DND-41 (cell line): ENCODE data around the gene RAPGEF1.

Source experiments
- ATAC-seq: fragments of 200-7000 bp; cut with Tn5 transposase; 3 replicates; pipeline ENCODE4 v1.9.1; 2021; ENCODE audit warnings: low read depth; ENCODE audit not compliant: insufficient read depth
- DNase-seq: peaks from one replicate; pipeline ENCODE4 v3.0.0-alpha.2; 2020
- H2AFZ ChIP-seq: 2 replicates; pipeline ENCODE4 v1.6.0; 2012; ENCODE audit warnings: low read depth, low read length
- H3K27ac ChIP-seq: 2 replicates; pipeline ENCODE4 v1.5.1; 2012; ENCODE audit warnings: low read length, inconsistent platforms
- H3K27me3 ChIP-seq: fragments of 200-600 bp; sonication (generic); 2 replicates; pipeline ENCODE4 v1.6.0; 2012; ENCODE audit warnings: low read length, mild to moderate bottlenecking, inconsistent platforms; ENCODE audit not compliant: insufficient read depth, poor library complexity
- H3K36me3 ChIP-seq: 2 replicates; pipeline ENCODE4 v1.5.1; 2012; ENCODE audit warnings: low read length, inconsistent platforms; ENCODE audit not compliant: insufficient read depth
- H3K4me1 ChIP-seq: 2 replicates; pipeline ENCODE4 v1.5.1; 2012; ENCODE audit warnings: mild to moderate bottlenecking, low read length; ENCODE audit not compliant: insufficient read depth
- H3K4me2 ChIP-seq: 2 replicates; pipeline ENCODE4 v1.6.0; 2012; ENCODE audit warnings: mild to moderate bottlenecking, moderate library complexity, low read length, inconsistent platforms; ENCODE audit not compliant: insufficient read depth
- H3K4me3 ChIP-seq, 2 experiments: fragments of 200-600 bp in 1 of 2; shearing (Covaris generic) in 1 of 2; 2 replicates each; pipeline ENCODE4 v1.5.1; 2012 to 2016; ENCODE audit warnings: inconsistent platforms in 2 of 2, low read length in 2 of 2, mild to moderate bottlenecking in 2 of 2, low read depth in 1 of 2, moderate library complexity in 1 of 2
- H3K79me2 ChIP-seq: 2 replicates; pipeline ENCODE4 v1.6.0; 2012; ENCODE audit warnings: low read length, inconsistent platforms; ENCODE audit not compliant: insufficient read depth
- H3K9ac ChIP-seq: 2 replicates; pipeline ENCODE4 v1.6.0; 2012; ENCODE audit warnings: low read depth, mild to moderate bottlenecking, inconsistent platforms, low read length, moderate library complexity
- H3K9me3 ChIP-seq: 2 replicates; pipeline ENCODE4 v1.5.1; 2012; ENCODE audit warnings: low read length, moderate library complexity, mild to moderate bottlenecking, inconsistent platforms; ENCODE audit not compliant: insufficient read depth, severe bottlenecking
- H4K20me1 ChIP-seq: 2 replicates; pipeline ENCODE4 v1.6.0; 2012; ENCODE audit warnings: low read length; ENCODE audit not compliant: insufficient read depth
- CTCF ChIP-seq: IDR thresholded peaks from 2 replicates; pipeline ENCODE4 v1.5.1; 2012; ENCODE audit warnings: borderline replicate concordance, low read length, moderate library complexity, mild to moderate bottlenecking; ENCODE audit not compliant: poor library complexity, severe bottlenecking; ENCODE audit errors: extremely low read depth
- EZH2 ChIP-seq: IDR thresholded peaks from 3 replicates; pipeline ENCODE4 v1.6.1; 2012; ENCODE audit warnings: borderline replicate concordance, low read depth, mild to moderate bottlenecking, moderate library complexity, low read length, inconsistent platforms; ENCODE audit not compliant: severe bottlenecking

RAPGEF1 gene

GRCh38 chr9:131673531-131673930, 66.3 kb downstream of the RAPGEF1 start:
- H3K9ac ChIP-seq: no peak overlapping the region
- ATAC-seq (no peak), DNase-seq (no peak)
- H3K4me3 ChIP-seq: no peak overlapping the region
- H3K27me3 ChIP-seq: no peaks in the 10 kb centered on the region
- peaks cover 86% of the 10 kb centered on the region for H4K20me1 ChIP-seq
- peaks cover 49% of the 10 kb centered on the region for H3K79me2 ChIP-seq
- H3K36me3 ChIP-seq: no peaks in the 10 kb centered on the region
- no peak overlapping the region for H2AFZ ChIP-seq
- peaks cover 33% of the 10 kb centered on the region for H3K4me1 ChIP-seq
- H3K27ac ChIP-seq: no peak overlapping the region
- TF ChIP-seq EZH2 (no peak), CTCF (no peak)
- no peaks in the 10 kb centered on the region for H3K9me3 ChIP-seq
- H3K4me2 ChIP-seq: no peak overlapping the region

- H3K4me3 ChIP-seq: no peak overlapping the region
- DNase-seq (no peak), ATAC-seq (no peak)
- no peaks in the 10 kb centered on the region for H3K36me3 ChIP-seq
- peaks cover 87% of the 10 kb centered on the region for H4K20me1 ChIP-seq
- no peak overlapping the region for H3K27ac ChIP-seq
- H3K9me3 ChIP-seq: no peaks in the 10 kb centered on the region
- H3K4me2 ChIP-seq: no peak overlapping the region
- H2AFZ ChIP-seq: no peak overlapping the region
- H3K79me2 ChIP-seq: peaks cover 49% of the 10 kb centered on the region
- H3K27me3 ChIP-seq: no peaks in the 10 kb centered on the region
- H3K9ac ChIP-seq: no peak overlapping the region
- TF ChIP-seq CTCF: no peak
- H3K4me1 ChIP-seq: peaks cover 36% of the 10 kb centered on the region
These were observed 66.8 kb downstream of the RAPGEF1 start for GRCh38 chr9:131673068-131673467.

- Histone ChIP-seq H4K20me1 (peaks cover 87% of the 10 kb centered on the region), H3K36me3 (no peaks in the 10 kb centered on the region), H3K9me3 (no peaks in the 10 kb centered on the region), H3K27me3 (no peaks in the 10 kb centered on the region), H3K79me2 (peaks cover 48% of the 10 kb centered on the region), H3K4me2 (no peak overlapping the region), H3K4me3 (no peak overlapping the region), H3K4me1 (peaks cover 30% of the 10 kb centered on the region), H2AFZ (no peak overlapping the region), H3K27ac (no peak overlapping the region), H3K9ac (no peak overlapping the region)
- TF ChIP-seq CTCF (no peak), EZH2 (no peak)
- no peak for ATAC-seq
- DNase-seq: no peak
These were observed 67.4 kb downstream of the RAPGEF1 start for GRCh38 chr9:131672451-131672850.

- no peak for TF ChIP-seq CTCF
- Histone ChIP-seq H3K4me1 (peaks cover 23% of the 10 kb centered on the region), H2AFZ (no peak overlapping the region), H3K27ac (no peak overlapping the region), H3K4me2 (no peak overlapping the region), H3K9ac (no peak overlapping the region), H4K20me1 (peaks cover 80% of the 10 kb centered on the region), H3K9me3 (no peaks in the 10 kb centered on the region), H3K27me3 (no peaks in the 10 kb centered on the region), H3K4me3 (no peak overlapping the region), H3K79me2 (peaks cover 37% of the 10 kb centered on the region), H3K36me3 (no peaks in the 10 kb centered on the region)
- DNase-seq: no peak
- ATAC-seq: no peak
These were observed 68.7 kb downstream of the RAPGEF1 start for GRCh38 chr9:131671133-131671520.
